ENCODE measurements around the gene ANGPTL5. TPM values are rescaled to one million over a fixed set of nuclear protein-coding genes. Genes with fewer than 3 reads are reported as not detected.
"Not testable (repeated sequence)": the region's sequence is repeated elsewhere in the genome, so short reads cannot be mapped to it uniquely, and the experiment has no call there.

Gene ANGPTL5
- total and polyA plus RNA-seq, 4 donors = not detected

DNA sequence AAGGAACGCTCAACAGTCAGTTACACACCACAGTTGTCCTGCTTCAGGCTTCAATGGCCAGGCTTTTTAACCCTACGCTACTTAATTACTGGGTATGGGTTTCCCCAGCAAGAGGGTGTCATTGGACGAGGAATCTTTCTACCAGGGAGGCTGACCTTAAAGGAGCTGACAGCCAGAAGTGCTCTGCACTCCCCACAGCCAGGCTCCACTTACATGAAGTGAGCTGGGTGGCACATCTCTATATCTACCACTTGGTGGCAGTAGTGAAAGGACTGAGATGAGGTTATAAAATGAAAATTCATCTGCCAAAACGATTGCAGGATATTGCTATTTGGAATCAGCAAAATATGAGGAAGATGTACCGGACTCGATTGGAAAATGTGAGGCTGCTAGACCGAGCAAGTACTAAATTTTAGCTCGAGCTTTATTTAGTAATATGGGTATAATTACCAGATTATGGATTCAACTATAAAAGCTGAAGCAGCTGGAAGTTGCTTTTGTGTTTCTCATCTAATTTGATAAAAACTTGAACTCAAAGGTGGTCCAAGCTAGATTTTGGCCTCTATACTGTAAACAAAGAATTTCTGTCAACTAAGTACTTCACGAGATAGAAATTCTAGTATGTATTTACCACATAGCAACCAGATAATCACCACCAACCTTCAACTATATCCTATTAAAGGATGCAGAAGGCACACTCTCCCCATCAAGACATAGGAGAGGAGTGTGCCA, 55.5 kb downstream of the ANGPTL5 start:
- WGBS = 20% methylated on average over 9 of the region's 9 CpGs
- H3K27ac ChIP-seq (ENCODE audit: low read depth in 1 of 2, low read length in 2 of 2) = no peak overlapping the region
- H3K4me3 ChIP-seq (ENCODE audit: low read depth in 1 of 3, low read length in 3 of 3) = no peak overlapping the region
- no peak for DNase-seq (ENCODE audit: low spot score)
- H3K9me3 ChIP-seq (ENCODE audit: control insufficient read depth in 4 of 4, low read length in 3 of 4) = peaks cover 0 to 2% (median 0%) of the 10 kb centered on the region in 4 donors
- H3K27me3 ChIP-seq (ENCODE audit: control insufficient read depth in 4 of 4, insufficient read depth in 4 of 4, low read length in 3 of 4) = no peaks in the 10 kb centered on the region
- peaks cover 0 to 3% (median 0%) of the 10 kb centered on the region in 4 donors for H3K4me1 ChIP-seq (ENCODE audit: control insufficient read depth in 4 of 4, insufficient read depth in 4 of 4, low read length in 3 of 4)
- TF ChIP-seq GABPA (IDR thresholded peaks at IDR 0.05 in 1 of 2, conservative IDR thresholded peaks at IDR 0.05 in 1 of 2) (no peak), RAD21 (IDR thresholded peaks at IDR 0.05) (peak; percentile 82 to 89), CTCF (IDR thresholded peaks at IDR 0.05; ENCODE audit: low read depth, low read length, missing input control) (peak; percentile 84), ATF3 (IDR thresholded peaks at IDR 0.05) (no peak)
- H3K9ac ChIP-seq (ENCODE audit: low read depth in 1 of 2, low read length in 2 of 2) = no peak overlapping the region
- H3K36me3 ChIP-seq (ENCODE audit: control insufficient read depth in 4 of 4, insufficient read depth in 3 of 4, low read depth in 1 of 4, low read length in 3 of 4) = no peaks in the 10 kb centered on the region

- H3K36me3 ChIP-seq (ENCODE audit: control insufficient read depth in 4 of 4, insufficient read depth in 3 of 4, low read depth in 1 of 4, low read length in 3 of 4) = not testable (repeated sequence)
- TF ChIP-seq RAD21 (IDR thresholded peaks at IDR 0.05) = peak; percentile 15 to 45
- WGBS = 89% methylated on average over 11 of the region's 11 CpGs
Observed at GRCh38 chr11:101852260-101852659, 64.1 kb downstream of the ANGPTL5 start.

GRCh38 chr11:101848262-101848661, 68.1 kb downstream of the ANGPTL5 start:
- Histone ChIP-seq H3K27ac (ENCODE audit: low read depth in 1 of 2, low read length in 2 of 2) (no peak overlapping the region), H3K4me1 (ENCODE audit: control insufficient read depth in 4 of 4, insufficient read depth in 4 of 4, low read length in 3 of 4) (no peaks in the 10 kb centered on the region), H3K36me3 (ENCODE audit: control insufficient read depth in 4 of 4, insufficient read depth in 3 of 4, low read depth in 1 of 4, low read length in 3 of 4) (no peaks in the 10 kb centered on the region), H3K9ac (ENCODE audit: low read depth in 1 of 2, low read length in 2 of 2) (no peak overlapping the region), H3K4me3 (ENCODE audit: low read depth in 1 of 3, low read length in 3 of 3) (no peak overlapping the region), H3K27me3 (ENCODE audit: control insufficient read depth in 4 of 4, insufficient read depth in 4 of 4, low read length in 3 of 4) (no peaks in the 10 kb centered on the region), H3K9me3 (ENCODE audit: control insufficient read depth in 4 of 4, low read length in 3 of 4) (no peaks in the 10 kb centered on the region)
- no peak for DNase-seq (ENCODE audit: low spot score)
- 23% methylated on average over 2 of the region's 2 CpGs for WGBS
- TF ChIP-seq YY1 (IDR thresholded peaks at IDR 0.05) = no peak
- no peak for TF ChIP-seq FOXA1 (IDR thresholded peaks at IDR 0.05)
- TF ChIP-seq EGR1 (IDR thresholded peaks at IDR 0.05; ENCODE audit: low read depth in 2 of 2) = no peak
- no peak for TF ChIP-seq HNF4A (conservative IDR thresholded peaks at IDR 0.05)
- TF ChIP-seq ATF3 (IDR thresholded peaks at IDR 0.05) = no peak
- TF ChIP-seq RAD21 (IDR thresholded peaks at IDR 0.05) = peak; percentile 53 to 61
- peak; percentile 16 for TF ChIP-seq CTCF (IDR thresholded peaks at IDR 0.05; ENCODE audit: low read depth, low read length, missing input control)
- no peak for TF ChIP-seq FOXA2 (IDR thresholded peaks at IDR 0.05)
- no peak for TF ChIP-seq REST (IDR thresholded peaks at IDR 0.05)
- TF ChIP-seq SP1 (IDR thresholded peaks at IDR 0.05) = no peak
- no peak for TF ChIP-seq HNF4G (IDR thresholded peaks at IDR 0.05)
- TF ChIP-seq GABPA (IDR thresholded peaks at IDR 0.05 in 1 of 2, conservative IDR thresholded peaks at IDR 0.05 in 1 of 2) = no peak
- TF ChIP-seq, protein P1, sequence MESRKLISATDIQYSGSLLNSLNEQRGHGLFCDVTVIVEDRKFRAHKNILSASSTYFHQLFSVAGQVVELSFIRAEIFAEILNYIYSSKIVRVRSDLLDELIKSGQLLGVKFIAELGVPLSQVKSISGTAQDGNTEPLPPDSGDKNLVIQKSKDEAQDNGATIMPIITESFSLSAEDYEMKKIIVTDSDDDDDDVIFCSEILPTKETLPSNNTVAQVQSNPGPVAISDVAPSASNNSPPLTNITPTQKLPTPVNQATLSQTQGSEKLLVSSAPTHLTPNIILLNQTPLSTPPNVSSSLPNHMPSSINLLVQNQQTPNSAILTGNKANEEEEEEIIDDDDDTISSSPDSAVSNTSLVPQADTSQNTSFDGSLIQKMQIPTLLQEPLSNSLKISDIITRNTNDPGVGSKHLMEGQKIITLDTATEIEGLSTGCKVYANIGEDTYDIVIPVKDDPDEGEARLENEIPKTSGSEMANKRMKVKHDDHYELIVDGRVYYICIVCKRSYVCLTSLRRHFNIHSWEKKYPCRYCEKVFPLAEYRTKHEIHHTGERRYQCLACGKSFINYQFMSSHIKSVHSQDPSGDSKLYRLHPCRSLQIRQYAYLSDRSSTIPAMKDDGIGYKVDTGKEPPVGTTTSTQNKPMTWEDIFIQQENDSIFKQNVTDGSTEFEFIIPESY (IDR thresholded peaks at IDR 0.05) = no peak
- TF ChIP-seq JUND (IDR thresholded peaks at IDR 0.05) = no peak
- TF ChIP-seq TAF1 (conservative IDR thresholded peaks at IDR 0.05) = no peak
- no peak for TF ChIP-seq RXRA (IDR thresholded peaks at IDR 0.05)

More at GRCh38 chr11:101852260-101852659, 64.1 kb downstream of the ANGPTL5 start:
- DNase-seq (ENCODE audit: low spot score); H3K4me3 ChIP-seq (ENCODE audit: low read depth in 1 of 3, low read length in 3 of 3); H3K27me3 ChIP-seq (ENCODE audit: control insufficient read depth in 4 of 4, insufficient read depth in 4 of 4, low read length in 3 of 4); H3K9ac ChIP-seq (ENCODE audit: low read depth in 1 of 2, low read length in 2 of 2); H3K9me3 ChIP-seq (ENCODE audit: control insufficient read depth in 4 of 4, low read length in 3 of 4); H3K27ac ChIP-seq (ENCODE audit: low read depth in 1 of 2, low read length in 2 of 2); H3K4me1 ChIP-seq (ENCODE audit: control insufficient read depth in 4 of 4, insufficient read depth in 4 of 4, low read length in 3 of 4): not testable (repeated sequence)
